Endodermal cell (in vitro differentiated cells): ENCODE results near the gene ZNF226. TPM values are rescaled to one million over a fixed set of nuclear protein-coding genes. Genes with fewer than 3 reads are reported as not detected.
"Not testable (repeated sequence)": the region's sequence is repeated elsewhere in the genome, so short reads cannot be mapped to it uniquely, and the experiment has no call there.

Experiments
- DNase-seq: peaks from one replicate; pipeline ENCODE4 v3.0.0-alpha.2; 2017
- H3K27ac ChIP-seq: 2 replicates; pipeline ENCODE4 v1.5.1; 2013; ENCODE audit warnings: mild to moderate bottlenecking, low read depth, low read length, moderate library complexity
- H3K27me3 ChIP-seq: 2 replicates; pipeline ENCODE4 v1.6.1; 2013; ENCODE audit warnings: mild to moderate bottlenecking, low read length, moderate library complexity; ENCODE audit not compliant: insufficient read depth, control insufficient read depth, poor library complexity, severe bottlenecking
- H3K36me3 ChIP-seq: 2 replicates; pipeline ENCODE4 v1.7.0; 2013; ENCODE audit warnings: mild to moderate bottlenecking, low read length, moderate library complexity; ENCODE audit not compliant: control insufficient read depth, insufficient read depth
- H3K4me1 ChIP-seq: one replicate; pipeline ENCODE4 v1.7.0; 2013; ENCODE audit warnings: low read length; ENCODE audit not compliant: control insufficient read depth, insufficient read depth
- H3K4me3 ChIP-seq: 2 replicates; pipeline ENCODE4 v1.5.1; 2013; ENCODE audit warnings: mild to moderate bottlenecking, low read length, moderate library complexity
- H3K9ac ChIP-seq: 2 replicates; pipeline ENCODE4 v1.6.1; 2013; ENCODE audit warnings: mild to moderate bottlenecking, low read length, moderate library complexity; ENCODE audit not compliant: poor library complexity, severe bottlenecking; ENCODE audit errors: extremely low read depth
- H3K9me3 ChIP-seq: 2 replicates; pipeline ENCODE4 v1.6.1; 2013; ENCODE audit warnings: mild to moderate bottlenecking, low read length, moderate library complexity; ENCODE audit not compliant: control insufficient read depth
- H3K27ac Mint-ChIP-seq: 2 replicates; pipeline ENCODE4 v1.8.0; 2020; ENCODE audit warnings: mixed read lengths
- H3K27me3 Mint-ChIP-seq: 2 replicates; pipeline ENCODE4 v1.8.0; 2021; ENCODE audit warnings: mild to moderate bottlenecking, mixed read lengths; ENCODE audit not compliant: insufficient read depth
- H3K36me3 Mint-ChIP-seq: 2 replicates; pipeline ENCODE4 v1.8.0; 2020; ENCODE audit warnings: low read depth, mixed read lengths
- H3K4me1 Mint-ChIP-seq: 2 replicates; pipeline ENCODE4 v1.8.0; 2020; ENCODE audit warnings: mixed read lengths
- H3K4me3 Mint-ChIP-seq: 2 replicates; pipeline ENCODE4 v1.8.0; 2020; ENCODE audit warnings: mild to moderate bottlenecking, moderate library complexity, mixed read lengths
- H3K9me3 Mint-ChIP-seq: 2 replicates; pipeline ENCODE4 v1.8.0; 2020; ENCODE audit warnings: mild to moderate bottlenecking, mixed read lengths
- WGBS, 2 experiments: methylation state at CpG; one replicate each; pipeline versions ENCODE4 v1.1.5 to v1.1.7; 2013; ENCODE audit warnings: missing lambda C conversion rate in 2 of 2, mixed read lengths in 1 of 2; ENCODE audit not compliant: insufficient coverage in 1 of 2, insufficient read length in 1 of 2; 5-methylcytosine and 5-hydroxymethylcytosine counted together
- total RNA-seq, 2 donors: library from RNA; stranded (reverse); fragmentation: NEBNext Ultra II Directional in 1 of 2; extraction: Animal tissue kit (Norgen Biotek cat#: 25700) in 1 of 2; gene quantifications; 2 replicates in 1 of 2; 3 replicates in 1 of 2; pipeline ENCODE4 v1.2.1, GENCODE V29; 2021
- TF ChIP-seq, protein P1 (sequence below): fragments of 200-600 bp; sonication (generic); conservative IDR thresholded peaks from 2 replicates; pipeline ENCODE4 v1.5.0; 2021; ENCODE audit warnings: antibody characterized with exemption, mild to moderate bottlenecking

ZNF226 gene
- total RNA-seq, 2 donors from 2014 or later, result 21.0 to 28.0 TPM

- WGBS, 2 experiments, result 0 to 6% methylated on average over 12 to 15 of the region's 15 CpGs
Measured at GRCh38 chr19:44212866-44213346, 48.0 kb downstream of the ZNF226 start.

GRCh38 chr19:44219926-44220325, 55.0 kb downstream of the ZNF226 start:
- not testable (repeated sequence) for H3K4me1 Mint-ChIP-seq, H3K4me1 ChIP-seq, H3K4me3 ChIP-seq, H3K27me3 ChIP-seq, H3K27ac Mint-ChIP-seq, DNase-seq, H3K9ac ChIP-seq, H3K9me3 ChIP-seq, H3K27me3 Mint-ChIP-seq, H3K4me3 Mint-ChIP-seq, H3K27ac ChIP-seq
- H3K36me3 ChIP-seq, result peaks cover 38% of the 10 kb centered on the region
- WGBS, 2 experiments, result 80 to 90% methylated on average over 1 of the region's 3 CpGs
- H3K36me3 Mint-ChIP-seq, result peaks cover 66% of the 10 kb centered on the region
- peaks cover 36% of the 10 kb centered on the region for H3K9me3 Mint-ChIP-seq

More at GRCh38 chr19:44212866-44213346, 48.0 kb downstream of the ZNF226 start:
- peaks cover 15% of the 10 kb centered on the region for H3K27me3 Mint-ChIP-seq
- TF ChIP-seq, protein P1, sequence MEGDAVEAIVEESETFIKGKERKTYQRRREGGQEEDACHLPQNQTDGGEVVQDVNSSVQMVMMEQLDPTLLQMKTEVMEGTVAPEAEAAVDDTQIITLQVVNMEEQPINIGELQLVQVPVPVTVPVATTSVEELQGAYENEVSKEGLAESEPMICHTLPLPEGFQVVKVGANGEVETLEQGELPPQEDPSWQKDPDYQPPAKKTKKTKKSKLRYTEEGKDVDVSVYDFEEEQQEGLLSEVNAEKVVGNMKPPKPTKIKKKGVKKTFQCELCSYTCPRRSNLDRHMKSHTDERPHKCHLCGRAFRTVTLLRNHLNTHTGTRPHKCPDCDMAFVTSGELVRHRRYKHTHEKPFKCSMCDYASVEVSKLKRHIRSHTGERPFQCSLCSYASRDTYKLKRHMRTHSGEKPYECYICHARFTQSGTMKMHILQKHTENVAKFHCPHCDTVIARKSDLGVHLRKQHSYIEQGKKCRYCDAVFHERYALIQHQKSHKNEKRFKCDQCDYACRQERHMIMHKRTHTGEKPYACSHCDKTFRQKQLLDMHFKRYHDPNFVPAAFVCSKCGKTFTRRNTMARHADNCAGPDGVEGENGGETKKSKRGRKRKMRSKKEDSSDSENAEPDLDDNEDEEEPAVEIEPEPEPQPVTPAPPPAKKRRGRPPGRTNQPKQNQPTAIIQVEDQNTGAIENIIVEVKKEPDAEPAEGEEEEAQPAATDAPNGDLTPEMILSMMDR, result no peak
- DNase-seq, result peak; percentile 51
- Histone ChIP-seq H3K27ac (peak overlapping the region; percentile 63), H3K9ac (peak overlapping the region; percentile 70), H3K36me3 (peaks cover 27% of the 10 kb centered on the region), H3K27me3 (peaks cover 7% of the 10 kb centered on the region), H3K4me1 (no peaks in the 10 kb centered on the region), H3K4me3 (peak overlapping the region; percentile 97), H3K9me3 (no peaks in the 10 kb centered on the region)
- peak overlapping the region; percentile 92 for H3K27ac Mint-ChIP-seq
- H3K4me1 Mint-ChIP-seq, result peaks cover 6% of the 10 kb centered on the region
- no peaks in the 10 kb centered on the region for H3K9me3 Mint-ChIP-seq
- peaks cover 30% of the 10 kb centered on the region for H3K36me3 Mint-ChIP-seq
- H3K4me3 Mint-ChIP-seq, result peak overlapping the region; percentile 94

DNA sequence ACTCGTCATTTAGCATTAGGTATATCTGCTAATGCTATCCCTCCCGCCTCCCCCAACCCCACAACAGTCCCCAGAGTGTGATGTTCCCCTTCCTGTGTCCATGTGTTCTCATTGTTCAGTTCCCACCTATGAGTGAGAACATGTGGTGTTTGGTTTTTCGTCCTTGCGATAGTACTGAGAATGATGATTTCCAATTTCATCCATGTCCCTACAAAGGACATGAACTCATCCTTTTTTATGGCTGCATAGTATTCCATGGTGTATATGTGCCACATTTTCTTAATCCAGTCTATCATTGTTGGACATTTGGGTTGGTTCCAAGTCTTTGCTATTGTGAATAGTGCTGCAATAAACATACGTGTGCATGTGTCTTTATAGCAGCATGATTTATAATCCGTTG, 55.9 kb downstream of the ZNF226 start:
- not testable (repeated sequence) for H3K27me3 Mint-ChIP-seq, H3K27ac ChIP-seq, DNase-seq, H3K9ac ChIP-seq, H3K4me1 ChIP-seq, H3K4me3 Mint-ChIP-seq, H3K4me1 Mint-ChIP-seq, H3K27ac Mint-ChIP-seq, H3K27me3 ChIP-seq, H3K4me3 ChIP-seq, H3K9me3 ChIP-seq
- peaks cover 44% of the 10 kb centered on the region for H3K9me3 Mint-ChIP-seq
- peaks cover 34% of the 10 kb centered on the region for H3K36me3 ChIP-seq
- peaks cover 67% of the 10 kb centered on the region for H3K36me3 Mint-ChIP-seq
- 88 to 91% methylated on average over 3 of the region's 6 CpGs for WGBS, 2 experiments

GRCh38 chr19:44221291-44221690, 56.4 kb downstream of the ZNF226 start:
- Mint-ChIP-seq H3K36me3 (peaks cover 69% of the 10 kb centered on the region), H3K9me3 (peaks cover 49% of the 10 kb centered on the region)
- H3K27ac Mint-ChIP-seq, DNase-seq, H3K27ac ChIP-seq, H3K9ac ChIP-seq, H3K4me1 ChIP-seq, H3K4me1 Mint-ChIP-seq, H3K27me3 ChIP-seq, H3K4me3 ChIP-seq, H3K9me3 ChIP-seq, H3K4me3 Mint-ChIP-seq, H3K27me3 Mint-ChIP-seq: not testable (repeated sequence)
- 100% methylated on average over 1 of the region's 3 CpGs; no CpG with 5 or more reads in 1 of the 2 experiments for WGBS, 2 experiments
- H3K36me3 ChIP-seq, result peaks cover 30% of the 10 kb centered on the region

Other genes starting within 250 kb of the ZNF226 start
- gene ZNF45, start 229.8 kb upstream of the ZNF226 start, total RNA-seq, result 10 to 100 TPM; 18.6 to 19.4 TPM
- gene ZNF221, start 213.9 kb upstream of the ZNF226 start, total RNA-seq, result 10 to 100 TPM; 11.5 to 11.8 TPM
- gene ZNF155, start 180.9 kb upstream of the ZNF226 start, total RNA-seq, result 10 to 100 TPM in 1 of 2 donors, 1 to 10 TPM in 1; 9.7 to 12.7 TPM
- 1 to 10 TPM; 3.8 to 5.7 TPM for gene ZNF230, start 162.1 kb upstream of the ZNF226 start, total RNA-seq
- 1 to 10 TPM; 5.0 to 6.0 TPM for gene ZNF222, start 139.7 kb upstream of the ZNF226 start, total RNA-seq
- gene ZNF223, start 113.1 kb upstream of the ZNF226 start, total RNA-seq, result 1 to 10 TPM; 9.3 TPM
- gene ZNF284, start 92.9 kb upstream of the ZNF226 start, total RNA-seq, result 1 to 10 TPM; 1.9 to 2.2 TPM
- gene ZNF224, start 70.7 kb upstream of the ZNF226 start, total RNA-seq, result 10 to 100 TPM; 19.7 to 22.1 TPM
- 1 to 10 TPM; 6.4 to 7.4 TPM for gene ZNF225, start 51.7 kb upstream of the ZNF226 start, total RNA-seq
- gene ZNF234, start 23.5 kb upstream of the ZNF226 start, total RNA-seq, result 10 to 100 TPM in 1 of 2 donors, 1 to 10 TPM in 1; 9.0 to 10.8 TPM
- gene ZNF227, start 47.4 kb downstream of the ZNF226 start, total RNA-seq, result 10 to 100 TPM; 27.6 to 27.8 TPM
- gene ZNF233, start 94.8 kb downstream of the ZNF226 start, total RNA-seq, result 1 to 10 TPM in 1 of 2 donors, under 1 TPM in 1; 0.58 to 3.0 TPM
- 10 to 100 TPM in 1 of 2 donors, 1 to 10 TPM in 1; 7.0 to 12.1 TPM for gene ZNF235, start 139.9 kb downstream of the ZNF226 start, total RNA-seq
- gene ZNF112, start 191.6 kb downstream of the ZNF226 start, total RNA-seq, result 1 to 10 TPM; 5.0 to 6.1 TPM
- 1 to 10 TPM; 3.5 to 9.0 TPM for gene ZNF285, start 236.5 kb downstream of the ZNF226 start, total RNA-seq